ENCODE measurements around the gene SPRR2D.

The SPRR2D gene

DNA sequence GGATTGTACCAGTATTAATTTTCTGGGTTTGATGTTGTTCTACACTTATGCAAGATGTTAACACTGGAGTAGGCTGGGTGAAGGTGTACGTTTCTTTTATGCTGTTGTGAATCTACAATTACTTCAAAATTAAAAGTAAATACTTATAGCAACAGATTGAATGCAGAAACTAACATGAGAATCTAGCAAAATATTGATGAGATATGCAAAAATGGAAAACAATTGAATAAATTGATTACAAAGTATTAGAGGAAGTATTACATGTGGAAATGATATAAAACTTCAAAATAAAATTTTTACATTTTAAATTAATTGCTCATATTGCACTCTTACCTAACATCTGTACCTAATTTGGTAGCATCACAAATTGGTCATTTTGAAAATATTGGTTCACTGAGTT is 45.1 kb downstream of the SPRR2D start:
- Histone ChIP-seq H3K9me3 (replicated peaks; ENCODE audit: insufficient read depth, low read length) (no peaks in the 10 kb centered on the region), H3K4me2 (ENCODE audit: low read depth, low read length) (no peak overlapping the region), H3K36me3 (replicated peaks; ENCODE audit: insufficient read depth, low read length) (no peaks in the 10 kb centered on the region), H3K9me2 (replicated peaks; ENCODE audit: insufficient read depth, low read length) (no peaks in the 10 kb centered on the region), H3K4me1 (ENCODE audit: low read length) (no peaks in the 10 kb centered on the region), H3K27ac (ENCODE audit: low read length) (no peak overlapping the region), H3F3A (ENCODE audit: insufficient read depth, low read length) (no peaks in the 10 kb centered on the region), H3K79me2 (ENCODE audit: low read length) (no peaks in the 10 kb centered on the region), H2AFZ (ENCODE audit: low read length) (no peak overlapping the region), H3K4me3 (ENCODE audit: low read length) (no peak overlapping the region), H4K20me1 (ENCODE audit: insufficient read depth, low read length) (no peaks in the 10 kb centered on the region), H3K27me3 (replicated peaks; ENCODE audit: insufficient read depth, low read length) (no peaks in the 10 kb centered on the region), H3K9ac (ENCODE audit: low read length) (no peak overlapping the region)
- TF ChIP-seq EZH2phosphoT487 (IDR thresholded peaks at IDR 0.05; ENCODE audit: low read length), result no peak
- TF ChIP-seq CTCF (IDR thresholded peaks at IDR 0.05; ENCODE audit: low read length), result no peak
- DNase-seq, result no peak

GRCh38 chr1:152993186-152993585 is 47.7 kb downstream of the SPRR2D start:
- Histone ChIP-seq H3K4me3 (ENCODE audit: low read length) (no peak overlapping the region), H2AFZ (ENCODE audit: low read length) (no peak overlapping the region), H4K20me1 (ENCODE audit: insufficient read depth, low read length) (no peaks in the 10 kb centered on the region), H3F3A (ENCODE audit: insufficient read depth, low read length) (no peaks in the 10 kb centered on the region), H3K4me1 (ENCODE audit: low read length) (no peaks in the 10 kb centered on the region), H3K9me2 (replicated peaks; ENCODE audit: insufficient read depth, low read length) (no peaks in the 10 kb centered on the region), H3K27me3 (replicated peaks; ENCODE audit: insufficient read depth, low read length) (no peaks in the 10 kb centered on the region), H3K27ac (ENCODE audit: low read length) (no peak overlapping the region), H3K36me3 (replicated peaks; ENCODE audit: insufficient read depth, low read length) (no peaks in the 10 kb centered on the region), H3K79me2 (ENCODE audit: low read length) (no peaks in the 10 kb centered on the region), H3K9me3 (replicated peaks; ENCODE audit: insufficient read depth, low read length) (no peaks in the 10 kb centered on the region), H3K4me2 (ENCODE audit: low read depth, low read length) (no peak overlapping the region), H3K9ac (ENCODE audit: low read length) (no peak overlapping the region)
- TF ChIP-seq EZH2phosphoT487 (IDR thresholded peaks at IDR 0.05; ENCODE audit: low read length), result no peak
- no peak for TF ChIP-seq EZH2 (optimal IDR thresholded peaks at IDR 0.05; ENCODE audit: low read depth, low read length)
- no peak for TF ChIP-seq CTCF (IDR thresholded peaks at IDR 0.05; ENCODE audit: low read length)
- DNase-seq, result no peak

All from MM.1S (cell line).